RWPE1 (cell line): Measurements from ENCODE around the gene ZSCAN5A.
"Not testable (repeated sequence)": the region's sequence is repeated elsewhere in the genome, so short reads cannot be mapped to it uniquely, and the experiment has no call there.

Experiments used
- CTCF ChIA-PET: fragments of 350-600 bp; sonication (Branson Sonifier 250); formaldehyde crosslinking; extraction: SDS; loops from one replicate; lab custom pipeline; 2021; lab: Yijun Ruan, JAX
- POLR2A ChIA-PET: fragments of 400-600 bp; formaldehyde crosslinking; extraction: SDS; loops from one replicate; lab custom pipeline; 2020; ENCODE audit warnings: antibody characterized with exemption; ENCODE audit not compliant: low non-redundant PET; lab: Yijun Ruan, JAX
- DNase-seq: peaks from one replicate; pipeline ENCODE4 v3.0.0; 2012; ENCODE audit warnings: low spot score
- H3K27ac ChIP-seq: fragments of 450-650 bp; 2 replicates; pipeline ENCODE4 v1.5.1; 2017
- TF ChIP-seq, protein P1 (sequence below): fragments of 450-650 bp; conservative IDR thresholded peaks from 2 replicates; pipeline ENCODE4 v1.5.1; 2017; ENCODE audit warnings: low read depth, mild to moderate bottlenecking

Gene ZSCAN5A

DNA sequence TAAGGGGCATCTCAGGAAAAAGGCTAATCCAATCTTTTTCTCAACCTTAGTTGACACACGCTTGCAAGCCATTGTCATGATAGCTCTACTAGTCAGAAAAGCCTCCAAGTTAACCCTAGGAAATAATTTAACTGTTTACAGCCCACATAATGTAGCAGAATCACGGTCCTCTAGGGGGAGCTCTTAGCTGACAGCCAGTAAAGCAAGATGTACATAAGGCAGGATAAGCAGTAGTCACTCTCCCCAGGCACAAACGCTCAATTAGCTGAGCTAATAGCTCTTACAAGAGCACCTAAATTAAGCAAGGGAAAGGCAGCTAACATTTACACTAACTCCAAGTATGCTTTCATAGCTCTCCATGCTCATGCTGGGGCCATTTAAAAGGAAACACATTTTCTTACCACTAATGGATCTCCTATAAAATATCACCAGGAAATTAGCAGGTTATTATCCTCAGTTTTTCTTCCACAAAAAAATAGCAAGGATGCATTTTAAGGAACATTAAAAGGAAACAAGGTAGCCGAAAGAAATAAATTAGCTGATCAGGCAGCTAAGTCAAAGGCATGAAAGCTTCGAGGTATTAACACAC is 33.7 kb upstream of the ZSCAN5A start:
- no peak overlapping the region for H3K27ac ChIP-seq
- no peak for DNase-seq
- TF ChIP-seq, protein P1, sequence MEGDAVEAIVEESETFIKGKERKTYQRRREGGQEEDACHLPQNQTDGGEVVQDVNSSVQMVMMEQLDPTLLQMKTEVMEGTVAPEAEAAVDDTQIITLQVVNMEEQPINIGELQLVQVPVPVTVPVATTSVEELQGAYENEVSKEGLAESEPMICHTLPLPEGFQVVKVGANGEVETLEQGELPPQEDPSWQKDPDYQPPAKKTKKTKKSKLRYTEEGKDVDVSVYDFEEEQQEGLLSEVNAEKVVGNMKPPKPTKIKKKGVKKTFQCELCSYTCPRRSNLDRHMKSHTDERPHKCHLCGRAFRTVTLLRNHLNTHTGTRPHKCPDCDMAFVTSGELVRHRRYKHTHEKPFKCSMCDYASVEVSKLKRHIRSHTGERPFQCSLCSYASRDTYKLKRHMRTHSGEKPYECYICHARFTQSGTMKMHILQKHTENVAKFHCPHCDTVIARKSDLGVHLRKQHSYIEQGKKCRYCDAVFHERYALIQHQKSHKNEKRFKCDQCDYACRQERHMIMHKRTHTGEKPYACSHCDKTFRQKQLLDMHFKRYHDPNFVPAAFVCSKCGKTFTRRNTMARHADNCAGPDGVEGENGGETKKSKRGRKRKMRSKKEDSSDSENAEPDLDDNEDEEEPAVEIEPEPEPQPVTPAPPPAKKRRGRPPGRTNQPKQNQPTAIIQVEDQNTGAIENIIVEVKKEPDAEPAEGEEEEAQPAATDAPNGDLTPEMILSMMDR = peak; percentile 29; the same call in 1 of the 2 replicates
- ChIA-PET POLR2A (no interaction called here), CTCF (interaction anchor here (0.6 to 2.0 kb wide), 4 partner anchors 15 to 128 kb away, joined by 3 to 7 read pairs (median 4); no protein-coding TSS in a partner anchor)

DNA sequence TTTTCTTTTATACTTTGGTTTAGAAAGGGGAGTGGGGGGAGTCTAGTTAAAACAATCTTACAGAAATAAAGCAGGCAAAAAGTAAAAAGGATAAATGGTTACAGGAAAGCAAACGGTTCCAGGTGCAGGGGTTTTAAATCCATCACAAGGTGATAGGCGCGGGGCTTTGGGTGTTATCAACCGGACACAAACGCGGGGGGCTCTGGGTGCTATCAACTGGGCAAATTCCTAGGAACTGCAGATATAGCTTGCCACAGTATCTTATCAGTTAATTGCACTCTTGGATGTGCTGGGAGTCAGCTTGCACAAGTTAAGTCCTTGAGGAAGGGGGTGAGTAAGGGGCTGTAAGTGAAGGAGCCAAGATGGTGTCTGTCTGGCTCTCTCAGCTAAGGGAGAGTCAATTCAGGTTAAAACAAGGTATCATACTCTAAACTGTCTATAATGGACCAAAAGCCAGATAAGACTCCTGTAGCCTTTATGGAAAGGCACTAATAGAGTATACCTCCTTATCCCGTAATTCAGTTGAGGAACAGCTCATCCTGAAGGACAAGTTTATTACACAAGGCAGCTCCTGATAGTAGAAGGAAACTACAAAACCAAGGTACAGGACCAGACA is 32.6 kb upstream of the ZSCAN5A start:
- ChIA-PET POLR2A (no interaction called here), CTCF (interaction anchor here (0.6 to 2.0 kb wide), 5 partner anchors 14 to 127 kb away, joined by 3 to 7 read pairs (median 5); no protein-coding TSS in a partner anchor)
- DNase-seq = no peak
- no peak overlapping the region for H3K27ac ChIP-seq
- TF ChIP-seq, protein P1 = no peak

DNA sequence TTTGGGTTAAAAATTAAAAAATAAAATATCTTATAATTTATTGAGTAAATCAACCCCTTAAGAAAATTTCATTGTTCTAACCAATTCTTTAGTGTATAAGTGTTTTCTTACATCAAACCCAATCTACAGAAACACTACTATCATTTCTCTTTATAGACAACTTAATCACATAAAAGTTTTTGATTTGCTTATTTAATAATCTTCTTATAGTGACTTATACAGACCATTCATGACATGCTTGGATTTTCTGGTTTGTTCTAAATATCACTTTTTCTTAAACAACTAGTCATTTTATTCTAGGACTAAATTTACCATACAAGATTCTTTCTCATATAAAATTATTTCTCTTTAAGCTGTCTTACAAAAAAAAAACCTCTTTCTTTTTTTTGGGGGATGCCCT is 27.3 kb upstream of the ZSCAN5A start:
- ChIA-PET CTCF (no interaction called here), POLR2A (no interaction called here)
- DNase-seq = no peak
- TF ChIP-seq, protein P1 = no peak
- no peak overlapping the region for H3K27ac ChIP-seq

DNA sequence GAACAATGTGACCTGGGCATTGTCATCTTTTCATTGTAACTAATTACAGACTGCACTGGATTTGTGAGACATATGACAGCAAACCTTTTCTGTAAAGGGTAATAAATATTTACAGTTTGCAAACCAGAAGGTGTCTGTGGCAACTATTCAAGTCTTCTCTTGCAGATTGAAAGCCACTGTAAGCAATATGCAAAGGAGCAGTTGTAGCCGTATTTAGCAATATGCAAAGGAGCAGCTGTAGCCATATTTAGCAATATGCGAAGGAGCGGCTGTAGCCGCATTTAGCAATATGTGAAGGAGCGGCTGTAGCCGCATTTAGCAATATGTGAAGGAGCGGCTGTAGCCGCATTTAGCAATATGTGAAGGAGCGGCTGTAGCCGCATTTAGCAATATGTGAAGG is 24.4 kb upstream of the ZSCAN5A start:
- POLR2A ChIA-PET, DNase-seq, H3K27ac ChIP-seq, CTCF ChIA-PET: not testable (repeated sequence)

DNA sequence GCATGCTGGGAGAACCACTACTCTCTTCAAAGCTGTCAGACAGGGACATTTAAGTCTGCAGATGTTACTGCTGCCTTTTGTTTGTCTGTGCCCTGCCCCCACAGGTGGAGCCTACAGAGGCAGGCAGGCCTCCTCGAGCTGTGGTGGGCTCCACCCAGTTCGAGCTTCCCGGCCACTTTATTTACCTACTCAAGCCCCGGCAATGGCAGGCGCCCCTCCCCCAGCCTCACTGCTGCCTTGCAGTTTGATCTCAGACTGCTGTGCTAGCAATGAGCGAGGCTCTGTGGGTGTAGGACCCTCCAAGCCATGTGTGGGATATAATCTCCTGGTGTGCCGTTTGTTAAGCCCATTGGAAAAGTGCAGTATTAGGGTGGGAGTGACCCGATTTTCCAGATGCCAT is 22.4 kb upstream of the ZSCAN5A start:
- POLR2A ChIA-PET, H3K27ac ChIP-seq, CTCF ChIA-PET, DNase-seq: not testable (repeated sequence)

DNA sequence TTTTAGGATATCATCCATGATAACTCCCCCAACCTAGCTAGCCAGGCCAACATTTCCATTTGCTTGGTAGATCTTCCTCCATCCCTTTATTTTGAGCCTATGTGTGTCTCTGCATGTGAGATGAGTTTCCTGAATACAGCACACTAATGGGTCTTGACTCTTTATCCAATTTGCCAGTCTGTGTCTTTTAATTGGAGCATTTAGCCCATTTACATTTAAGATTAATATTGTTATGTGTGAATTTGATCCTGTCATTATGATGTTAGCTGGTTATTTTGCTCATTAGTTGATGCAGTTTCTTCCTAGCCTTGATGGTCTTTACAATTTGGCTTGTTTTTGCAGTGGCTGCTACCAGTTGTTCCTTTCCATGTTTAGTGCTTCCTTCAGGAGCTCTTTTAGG is 20.7 kb upstream of the ZSCAN5A start:
- H3K27ac ChIP-seq, POLR2A ChIA-PET, DNase-seq: not testable (repeated sequence)
- CTCF ChIA-PET = interaction anchor here (1.0 kb wide), 1 partner anchor 83 kb away, joined by 3 read pairs; no protein-coding TSS in a partner anchor

DNA sequence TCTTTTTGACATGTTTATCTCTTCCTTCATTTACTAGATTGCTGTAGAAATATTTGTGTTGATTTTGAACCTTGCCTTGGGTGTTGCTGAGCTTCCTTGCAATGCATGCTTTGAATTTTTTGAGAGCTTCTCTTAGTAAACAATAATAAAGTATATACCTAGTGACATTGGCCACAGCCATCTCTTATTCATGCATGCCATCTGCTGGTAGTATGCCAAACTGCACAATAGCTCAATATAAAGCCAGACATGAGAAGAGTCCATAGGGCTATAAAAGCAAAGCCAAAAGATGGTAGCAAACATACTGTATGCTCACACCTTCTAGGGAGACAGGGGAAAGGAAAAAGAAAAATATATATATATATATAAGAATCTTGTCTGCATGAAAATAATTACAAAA is 18.9 kb upstream of the ZSCAN5A start:
- no peak overlapping the region for H3K27ac ChIP-seq
- POLR2A ChIA-PET = no interaction called here
- TF ChIP-seq, protein P1 = peak; percentile 40
- CTCF ChIA-PET = interaction anchor here (0.7 to 1.7 kb wide), 6 partner anchors 14 to 289 kb away, joined by 3 to 36 read pairs (median 4); no protein-coding TSS in a partner anchor
- DNase-seq = peak; percentile 38

DNA sequence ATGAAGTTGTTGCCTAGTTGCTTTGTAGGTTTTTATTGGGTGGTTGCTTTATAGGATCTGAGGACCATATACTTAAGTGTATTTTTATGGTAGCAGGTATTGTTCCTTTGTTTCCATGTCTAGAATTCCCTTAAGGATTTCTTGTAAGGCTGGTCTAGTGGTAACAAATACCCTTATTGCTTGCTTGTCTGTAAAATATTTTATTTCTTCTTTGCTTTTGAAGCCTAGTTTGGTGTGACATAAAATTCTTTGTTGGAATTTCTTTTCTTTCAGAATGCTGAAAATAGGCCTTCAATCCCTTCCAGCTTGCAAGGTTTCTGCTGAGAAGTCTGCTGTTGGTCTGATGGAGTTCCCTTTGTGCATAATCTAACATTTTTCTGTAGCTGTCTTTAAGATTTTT is 18.1 kb upstream of the ZSCAN5A start:
- DNase-seq = no peak
- TF ChIP-seq, protein P1 = no peak
- ChIA-PET CTCF (interaction anchor here (0.7 to 1.7 kb wide), 4 partner anchors 15 to 266 kb away, joined by 3 to 36 read pairs (median 6); no protein-coding TSS in a partner anchor), POLR2A (no interaction called here)
- no peak overlapping the region for H3K27ac ChIP-seq
